ENCODE data around the gene PFN3. TPM values are rescaled to one million over a fixed set of nuclear protein-coding genes. Genes with fewer than 3 reads are reported as not detected.
A peak's percentile ranks its signal among the peaks of the same experiment; 100 is the strongest.

PFN3 gene
- polyA plus RNA-seq, 1 donor from 2014 or later, result not detected

DNA sequence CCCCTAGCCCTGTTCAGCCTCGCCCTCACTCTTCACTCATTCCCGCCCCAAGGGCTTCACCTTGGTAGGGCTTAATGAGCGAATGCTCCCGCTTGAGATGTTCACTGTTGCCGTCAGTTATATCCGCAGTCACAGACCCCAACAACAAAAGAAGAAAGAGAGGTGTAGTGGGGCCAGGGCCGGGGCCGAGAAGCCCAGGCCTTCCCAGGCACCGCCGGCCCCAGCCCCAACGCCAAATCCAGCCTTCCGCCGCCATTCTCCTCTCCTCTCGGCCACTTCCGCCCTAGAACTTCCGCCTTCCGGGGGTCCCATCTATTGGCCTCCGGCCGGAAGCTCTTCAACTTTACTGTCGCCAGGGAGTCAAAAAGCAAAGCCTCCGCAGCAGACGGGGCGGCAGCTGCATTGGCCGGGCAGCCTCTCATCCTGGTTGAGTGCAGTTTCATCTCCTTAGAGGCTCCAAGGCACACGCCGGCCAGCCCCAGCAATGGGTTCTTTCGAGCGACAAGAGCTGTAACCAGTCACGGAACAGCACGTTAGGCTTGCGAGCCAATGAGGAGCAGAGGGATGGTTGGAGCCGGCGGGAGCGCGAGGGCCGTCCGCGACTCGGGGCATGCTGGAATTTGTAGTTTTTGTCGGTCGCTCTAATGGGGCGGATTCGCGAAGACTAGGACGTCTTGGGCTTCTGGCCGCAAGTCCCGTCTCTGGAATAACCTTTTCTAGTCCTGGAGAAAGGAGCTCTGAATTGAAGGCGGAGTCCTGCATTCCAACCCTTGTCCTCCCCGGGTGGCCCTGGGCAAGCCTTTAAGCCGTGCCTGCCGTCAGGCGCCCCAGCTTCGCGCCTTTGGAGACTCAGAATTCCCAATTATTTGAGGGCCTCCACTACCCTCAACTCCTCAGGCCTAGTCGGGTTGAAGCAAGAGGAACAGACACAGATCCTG lies 48.8 kb downstream of the PFN3 start, which contains the start of gene LMAN2:
Gene LMAN2, minus strand, starts transcription at position 277 of the 938 bp plus-strand sequence. Its CDS starts 21 bp downstream, at position 256.
- H3K27me3 Mint-ChIP-seq, result no peaks in the 10 kb centered on the region
- H3K27ac Mint-ChIP-seq, result peak within 1 kb of the TSS; percentile 99 to 100 (median 99)
- peak within 1 kb of the TSS; percentile 97 to 99 (median 98) for H3K4me3 Mint-ChIP-seq
- H3K4me1 Mint-ChIP-seq, result peaks cover 32 to 46% (median 37%) of the 10 kb centered on the region in 3 donors
- no peaks in the 10 kb centered on the region for H3K9me3 Mint-ChIP-seq
- peaks cover 2% of the 10 kb centered on the region for H3K36me3 Mint-ChIP-seq

DNA sequence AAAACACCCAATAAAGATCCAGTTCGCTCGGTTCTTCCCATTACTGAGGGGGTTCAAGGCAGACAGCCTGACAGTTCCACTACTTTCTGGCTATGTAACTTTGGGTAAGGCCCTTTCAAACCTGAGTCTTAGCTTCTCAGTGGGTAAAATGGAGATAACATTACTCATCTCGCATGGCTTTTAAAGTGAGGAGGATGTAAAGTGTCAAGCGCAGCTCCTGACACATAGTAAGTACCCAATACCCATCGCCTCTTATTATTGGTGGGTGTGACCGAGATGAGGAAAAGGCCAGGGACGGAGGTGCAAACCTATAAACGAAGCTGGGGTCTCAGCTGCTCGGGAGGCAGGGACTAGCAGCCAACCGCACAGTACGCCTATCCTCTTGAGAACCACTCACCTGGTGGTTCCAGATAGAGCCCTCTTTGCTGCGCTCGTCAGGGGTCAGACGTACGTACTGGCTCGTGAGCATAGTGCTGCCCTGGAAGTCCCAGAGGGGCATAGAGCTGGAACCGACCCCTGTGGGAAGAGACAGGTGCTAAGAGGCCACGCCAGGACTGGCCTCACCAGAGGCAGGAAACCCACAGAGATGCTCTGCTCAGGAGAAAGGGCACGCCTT lies 49.6 kb downstream of the PFN3 start:
- peak overlapping the region; percentile 97 to 99 (median 98) for H3K4me3 Mint-ChIP-seq
- H3K9me3 Mint-ChIP-seq, result no peaks in the 10 kb centered on the region
- peak overlapping the region; percentile 99 to 100 (median 99) for H3K27ac Mint-ChIP-seq
- H3K27me3 Mint-ChIP-seq, result no peaks in the 10 kb centered on the region
- H3K36me3 Mint-ChIP-seq, result peaks cover 2% of the 10 kb centered on the region
- peaks cover 32 to 45% (median 36%) of the 10 kb centered on the region in 3 donors for H3K4me1 Mint-ChIP-seq

Other genes with a start within 250 kb of the PFN3 start
- 42.9 TPM for gene RAB24, start 96.9 kb downstream of the PFN3 start, polyA plus RNA-seq
- 248 TPM for gene PRELID1, start 96.9 kb downstream of the PFN3 start, polyA plus RNA-seq
- gene MXD3, start 88.8 kb downstream of the PFN3 start, polyA plus RNA-seq, result 4.1 TPM
- 171 TPM for gene LMAN2, start 49.0 kb downstream of the PFN3 start, polyA plus RNA-seq
- gene RGS14, start 42.7 kb downstream of the PFN3 start, polyA plus RNA-seq, result 49.5 TPM
- gene SLC34A1, start 16.2 kb downstream of the PFN3 start, polyA plus RNA-seq, result not detected
- gene F12, start 8.9 kb upstream of the PFN3 start, polyA plus RNA-seq, result 0.78 TPM
- gene GRK6, start 26.0 kb upstream of the PFN3 start, polyA plus RNA-seq, result 107 TPM
- gene PRR7, start 46.2 kb upstream of the PFN3 start, polyA plus RNA-seq, result 23.1 TPM
- 0.54 TPM for gene DBN1, start 73.0 kb upstream of the PFN3 start, polyA plus RNA-seq
- gene PDLIM7, start 96.9 kb upstream of the PFN3 start, polyA plus RNA-seq, result 16.3 TPM
- gene DOK3, start 109.2 kb upstream of the PFN3 start, polyA plus RNA-seq, result 154 TPM
- 74.2 TPM for gene DDX41, start 116.3 kb upstream of the PFN3 start, polyA plus RNA-seq
- gene FAM193B, start 153.9 kb upstream of the PFN3 start, polyA plus RNA-seq, result 4.5 TPM
- 96.6 TPM for gene TMED9, start 191.5 kb upstream of the PFN3 start, polyA plus RNA-seq
- gene B4GALT7, start 199.5 kb upstream of the PFN3 start, polyA plus RNA-seq, result 26.4 TPM